Measurements from ENCODE around the gene DUOXA2.

DUOXA2 gene

GRCh38 chr15:45162771-45163507 is 48.8 kb downstream of the DUOXA2 start:
- peak; percentile 74 for DNase-seq (ENCODE audit: low read depth)

GRCh38 chr15:45163508-45163856 is 49.4 kb downstream of the DUOXA2 start:
- no peak for DNase-seq (ENCODE audit: low read depth)

GRCh38 chr15:45164914-45165313 is 50.8 kb downstream of the DUOXA2 start:
- no peak for DNase-seq (ENCODE audit: low read depth)

- no peak for DNase-seq (ENCODE audit: low read depth)
Measured at GRCh38 chr15:45165536-45165935, 51.4 kb downstream of the DUOXA2 start.

- DNase-seq (ENCODE audit: low read depth): peak; percentile 88
Measured at GRCh38 chr15:45166834-45167630, 52.9 kb downstream of the DUOXA2 start.

- DNase-seq (ENCODE audit: low read depth): no peak
Measured at GRCh38 chr15:45167631-45168205, 53.6 kb downstream of the DUOXA2 start.

Data from amniotic epithelial cell (primary cell).